ENCODE measurements around the gene UBE2L5. TPM values are rescaled to one million over a fixed set of nuclear protein-coding genes. Genes with fewer than 3 reads are reported as not detected.

Gene UBE2L5
- total RNA-seq, 2 donors from 2014 or later: 1.1 TPM; not detected in 1

GRCh38 chr13:30415430-30416030 lies 6.8 kb upstream of the UBE2L5 start:
- Histone ChIP-seq H3K27ac (no peak overlapping the region), H3K4me3 (no peak overlapping the region), H3K4me1 (no peaks in the 10 kb centered on the region), H3K27me3 (no peaks in the 10 kb centered on the region), H3K36me3 (no peaks in the 10 kb centered on the region), H3K9me3 (no peaks in the 10 kb centered on the region)
- TF ChIP-seq CTCF (IDR thresholded peaks at IDR 0.05): no peak
- DNase-seq (ENCODE audit: low spot score): no peak

- no peaks in the 10 kb centered on the region for H3K36me3 ChIP-seq
- H3K9me3 ChIP-seq: no peaks in the 10 kb centered on the region
- peaks cover 0 to 8% of the 10 kb centered on the region in 2 donors for H3K4me1 ChIP-seq
- no peak for DNase-seq (ENCODE audit: low spot score)
- no peak overlapping the region for H3K4me3 ChIP-seq
- H3K27ac ChIP-seq: no peak overlapping the region
- no peaks in the 10 kb centered on the region for H3K27me3 ChIP-seq
- no peak for TF ChIP-seq CTCF (IDR thresholded peaks at IDR 0.05)
Observed at GRCh38 chr13:30416471-30416870, 5.8 kb upstream of the UBE2L5 start.

GRCh38 chr13:30418075-30418716 lies 4.1 kb upstream of the UBE2L5 start:
- H3K4me1 ChIP-seq: peaks cover 0 to 8% of the 10 kb centered on the region in 2 donors
- no peak for TF ChIP-seq CTCF (IDR thresholded peaks at IDR 0.05)
- DNase-seq (ENCODE audit: low spot score): no peak
- H3K9me3 ChIP-seq: no peaks in the 10 kb centered on the region
- no peaks in the 10 kb centered on the region for H3K27me3 ChIP-seq
- H3K27ac ChIP-seq: no peak overlapping the region
- H3K4me3 ChIP-seq: no peak overlapping the region
- no peaks in the 10 kb centered on the region for H3K36me3 ChIP-seq

- no peak for DNase-seq (ENCODE audit: low spot score)
- H3K27ac ChIP-seq: no peak overlapping the region
- TF ChIP-seq CTCF (IDR thresholded peaks at IDR 0.05): no peak
Observed at GRCh38 chr13:30418717-30419459, 3.4 kb upstream of the UBE2L5 start.

GRCh38 chr13:30421093-30422053 lies 920 bp upstream of the UBE2L5 start:
- Histone ChIP-seq H3K9me3 (no peaks in the 10 kb centered on the region), H3K36me3 (no peaks in the 10 kb centered on the region), H3K4me1 (peaks cover 0 to 8% of the 10 kb centered on the region in 2 donors), H3K4me3 (peak overlapping the region; percentile 60 to 62), H3K27ac (peak overlapping the region; percentile 93 to 99), H3K27me3 (no peaks in the 10 kb centered on the region)
- DNase-seq (ENCODE audit: low spot score): peak; percentile 85
- no peak for TF ChIP-seq CTCF (IDR thresholded peaks at IDR 0.05)

More at GRCh38 chr13:30418717-30419459, 3.4 kb upstream of the UBE2L5 start:
- no peak overlapping the region for H3K4me3 ChIP-seq
- no peaks in the 10 kb centered on the region for H3K27me3 ChIP-seq
- H3K9me3 ChIP-seq: no peaks in the 10 kb centered on the region
- H3K4me1 ChIP-seq: peaks cover 0 to 8% of the 10 kb centered on the region in 2 donors
- no peaks in the 10 kb centered on the region for H3K36me3 ChIP-seq

Measured in right atrium auricular region (tissue), 2 donors.